ENCODE data around the gene PLEKHG1. TPM values are rescaled to one million over a fixed set of nuclear protein-coding genes. Genes with fewer than 3 reads are reported as not detected.

The PLEKHG1 gene
- total RNA-seq = 0.32 and 3.3 TPM in 2 replicates

DNA sequence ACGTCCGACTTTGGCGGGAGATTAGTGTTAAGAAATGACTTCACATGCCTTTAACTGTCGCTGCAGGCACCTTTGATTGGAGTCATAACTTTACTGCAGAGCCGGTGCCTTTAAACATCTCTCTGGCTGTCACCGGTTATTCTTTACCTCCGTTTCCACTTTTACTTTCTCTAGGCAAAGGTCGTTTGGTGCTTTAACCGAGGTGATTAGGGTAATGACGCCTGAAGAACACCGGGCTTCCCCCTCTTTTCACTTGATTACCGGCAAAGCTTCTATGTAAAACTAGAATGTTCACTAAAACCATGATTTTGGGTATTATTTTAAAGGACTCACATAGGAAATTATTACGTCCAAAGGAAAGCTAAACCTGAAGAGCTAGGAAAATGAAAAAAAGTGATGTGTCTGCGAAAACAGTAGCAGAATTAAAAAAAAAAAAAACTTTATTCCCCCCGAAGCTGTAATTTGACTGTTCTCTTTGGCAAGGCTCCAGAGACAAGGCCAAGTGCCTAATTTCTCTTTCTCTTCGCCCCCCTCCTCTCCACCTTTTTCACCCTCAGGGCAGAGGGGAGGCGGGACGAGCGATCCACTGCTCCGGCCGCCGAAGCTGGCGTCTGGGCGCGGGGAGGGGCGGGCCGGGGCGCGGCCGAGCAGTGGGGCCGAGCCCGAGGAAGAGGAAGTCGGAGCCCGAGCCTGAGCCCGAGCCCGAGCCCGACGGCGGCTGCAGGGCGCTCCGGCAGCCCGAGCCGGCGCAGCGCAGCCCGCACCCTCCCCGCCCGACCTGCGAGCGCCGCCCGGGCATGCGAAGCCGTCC is at the start of gene PLEKHG1:
Gene PLEKHG1 (plus strand): TSS at position 687 of the 811 bp plus-strand sequence. CDS start 133,797 bp downstream, outside the sequence.

Other genes with a start within 250 kb of the PLEKHG1 start
- not detected in 2 replicates for gene IYD, start 230.9 kb upstream of the PLEKHG1 start, total RNA-seq

Data from bronchial smooth muscle cell (primary cell).